Renal pelvis (tissue), 4 donors: ENCODE measurements around the gene ST6GALNAC2. TPM values are rescaled to one million over a fixed set of nuclear protein-coding genes. Genes with fewer than 3 reads are reported as not detected.
A peak's percentile ranks its signal among the peaks of the same experiment; 100 is the strongest.
"Not testable (repeated sequence)": the region's sequence is repeated elsewhere in the genome, so short reads cannot be mapped to it uniquely, and the experiment has no call there.

Experiments used
- DNase-seq: peaks from one replicate; pipeline ENCODE4 v3.0.0-alpha.2; 2013
- polyA plus RNA-seq, 3 donors: library from polyadenylated mRNA; unstranded; fragments of 120-200 nt; gene quantifications; one replicate each; pipeline ENCODE4 v1.2.1, GENCODE V29; 2013; ENCODE audit not compliant: insufficient read length in 3 of 3

ST6GALNAC2 gene
- polyA plus RNA-seq, 3 donors: 6.0 to 9.8 (median 9.2) TPM

DNA sequence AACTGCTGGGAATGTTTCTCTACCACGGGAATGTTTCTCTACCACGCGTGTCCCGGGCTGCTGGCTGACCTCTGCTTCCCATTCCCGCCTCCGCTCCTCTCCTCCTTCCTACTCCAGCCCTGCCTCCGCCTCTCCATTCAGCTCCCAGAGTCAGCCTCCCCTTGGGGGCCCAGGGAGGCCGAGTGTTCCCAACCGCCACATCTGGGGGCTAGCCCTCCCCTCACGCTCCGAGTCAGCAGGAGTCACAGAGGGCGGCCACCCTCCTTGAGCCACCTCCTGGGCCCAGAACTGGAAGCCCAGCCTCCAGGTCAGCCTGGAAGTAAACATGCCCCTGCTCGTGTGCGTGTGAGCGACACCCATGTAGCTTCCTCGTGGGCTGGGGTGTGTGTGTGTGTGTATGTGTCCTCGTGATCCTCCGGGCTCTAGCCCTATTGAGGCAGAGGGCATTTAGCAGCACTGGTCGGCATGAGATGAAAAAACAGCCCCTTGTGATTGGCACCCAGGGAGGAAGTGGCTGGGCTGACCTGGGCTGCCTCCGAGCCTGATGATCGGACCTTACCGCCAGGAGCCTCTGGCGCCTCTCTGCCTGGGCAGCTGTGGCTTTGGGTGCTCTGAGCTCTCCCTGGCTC lies 55.5 kb downstream of the ST6GALNAC2 start:
- DNase-seq: no peak

DNA sequence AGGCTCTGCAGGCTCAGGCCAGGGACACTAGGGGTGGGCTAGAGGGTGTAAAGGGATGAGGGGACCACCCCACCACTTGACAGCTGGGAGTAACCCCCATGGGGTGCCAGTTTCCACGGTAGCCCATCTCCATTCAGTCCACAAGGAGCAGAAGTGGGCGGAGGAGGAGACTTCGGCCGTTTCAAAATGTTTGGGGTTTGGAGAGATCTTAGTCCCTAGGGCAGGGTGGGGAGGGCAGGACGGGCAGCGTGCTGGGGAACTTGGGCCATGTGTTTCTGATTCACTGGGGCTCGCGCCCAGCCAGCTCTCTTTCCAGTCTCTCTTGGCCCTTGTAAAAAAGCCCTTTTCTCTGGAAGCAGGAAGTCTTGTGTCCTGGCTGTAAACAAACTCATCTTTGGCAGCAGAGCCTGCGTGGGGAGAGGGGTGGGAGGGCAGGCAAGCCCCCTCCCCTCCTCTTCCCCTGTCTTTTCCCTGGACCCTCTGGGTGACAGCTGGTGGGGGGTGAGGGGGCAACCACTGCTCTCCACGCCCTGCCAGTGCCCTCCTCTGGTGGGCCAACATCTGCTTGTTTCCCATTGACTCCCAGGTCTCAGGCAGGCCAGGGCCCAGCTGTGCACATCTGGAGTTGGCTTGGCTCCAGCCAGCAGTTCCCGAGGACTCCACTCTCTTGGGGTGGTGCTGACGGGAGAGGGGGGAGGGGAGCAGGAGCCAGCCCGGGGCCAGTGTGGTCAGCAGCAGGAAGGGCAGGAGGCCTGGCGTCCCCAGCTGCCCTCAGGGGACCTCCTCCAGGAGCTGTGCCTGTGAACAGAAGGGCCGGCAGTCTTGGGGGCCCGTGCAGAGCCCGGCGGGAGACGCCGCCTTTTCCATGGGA lies 56.2 kb downstream of the ST6GALNAC2 start:
- peak; percentile 83 for DNase-seq

DNA sequence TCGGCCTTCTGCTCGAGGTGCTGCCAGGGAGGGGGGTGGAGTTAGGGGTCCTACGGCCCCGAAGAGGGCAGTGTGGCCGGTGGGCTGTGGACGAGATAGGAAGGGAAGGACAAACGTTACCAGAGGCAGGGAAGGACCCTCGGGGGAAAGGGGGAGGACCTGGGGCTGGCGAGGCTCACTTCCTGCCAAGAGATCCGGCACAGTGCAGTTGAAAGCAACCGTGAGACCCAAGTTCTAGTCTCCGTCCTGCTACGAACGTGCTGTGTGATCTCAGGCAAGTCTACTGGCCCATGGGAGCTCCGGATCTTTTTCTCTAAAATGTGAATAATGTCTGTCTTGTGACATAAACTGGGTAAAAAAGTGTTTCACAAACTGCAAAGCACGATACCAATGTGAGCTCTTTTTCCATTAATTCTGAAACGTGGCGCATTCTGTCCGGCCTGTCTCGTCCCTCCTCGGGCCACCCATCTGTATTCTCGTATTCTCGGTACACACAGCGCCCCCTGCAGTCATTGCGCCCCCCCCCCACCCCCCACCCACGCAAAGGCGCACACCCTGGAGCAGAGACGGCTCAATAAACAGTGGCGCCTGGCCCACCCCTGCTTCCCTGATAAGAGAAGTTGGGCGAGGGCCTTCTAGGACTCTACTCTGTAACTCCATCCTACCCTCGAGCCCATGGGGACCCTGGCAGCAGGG lies 57.0 kb downstream of the ST6GALNAC2 start:
- no peak for DNase-seq

DNA sequence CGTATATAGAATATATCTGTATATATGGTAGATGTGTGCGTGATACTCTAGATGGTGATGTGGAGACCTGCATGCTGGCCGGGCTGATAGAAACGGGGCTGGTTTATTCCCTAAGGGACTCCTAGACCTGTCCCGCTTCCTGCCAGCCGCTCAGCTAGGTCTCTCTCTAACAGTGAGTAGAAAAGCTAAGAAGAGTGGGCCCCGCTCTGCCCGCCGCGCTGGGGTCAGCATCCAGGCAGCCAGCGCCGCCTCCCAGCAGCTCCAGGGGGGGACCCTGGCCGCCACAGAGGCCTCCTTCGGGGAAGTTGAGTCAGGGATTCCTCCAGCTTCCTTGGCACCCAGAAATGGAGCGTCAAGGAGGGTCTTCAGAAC lies 57.5 kb downstream of the ST6GALNAC2 start:
- DNase-seq: no peak

DNA sequence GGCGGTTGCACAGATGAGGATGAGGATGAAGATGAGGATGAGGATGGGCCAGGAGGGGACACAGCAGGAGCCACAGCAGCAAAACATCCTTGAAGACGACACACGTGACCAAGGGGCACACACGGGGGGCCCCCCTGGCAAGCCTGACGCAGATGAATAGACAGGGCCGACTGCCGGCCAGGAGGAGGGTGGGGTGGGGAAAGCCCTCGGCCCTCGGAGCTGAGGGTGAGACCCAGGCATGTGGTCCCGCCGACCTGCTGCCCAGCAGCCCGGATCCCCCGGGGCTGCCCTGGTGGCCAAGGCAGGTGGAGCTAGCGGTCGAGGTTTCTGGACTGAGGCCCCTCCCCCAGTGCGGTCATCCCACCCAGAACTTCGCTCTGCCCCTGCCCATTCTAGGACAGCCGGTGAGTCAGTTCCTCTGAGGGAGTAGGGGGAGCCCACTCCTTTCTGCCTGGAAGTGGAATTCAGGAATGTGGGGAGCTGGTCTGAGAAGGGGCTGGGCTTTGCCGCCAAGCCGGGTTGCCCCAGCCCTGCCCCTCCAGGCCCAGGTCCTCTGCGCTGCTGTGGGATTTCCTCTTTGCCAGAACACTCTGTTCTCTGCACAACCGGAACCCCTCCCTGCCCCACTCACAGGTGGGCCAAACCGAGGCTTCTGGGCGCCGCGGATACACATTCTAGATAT lies 58.1 kb downstream of the ST6GALNAC2 start:
- DNase-seq: peak; percentile 73

DNA sequence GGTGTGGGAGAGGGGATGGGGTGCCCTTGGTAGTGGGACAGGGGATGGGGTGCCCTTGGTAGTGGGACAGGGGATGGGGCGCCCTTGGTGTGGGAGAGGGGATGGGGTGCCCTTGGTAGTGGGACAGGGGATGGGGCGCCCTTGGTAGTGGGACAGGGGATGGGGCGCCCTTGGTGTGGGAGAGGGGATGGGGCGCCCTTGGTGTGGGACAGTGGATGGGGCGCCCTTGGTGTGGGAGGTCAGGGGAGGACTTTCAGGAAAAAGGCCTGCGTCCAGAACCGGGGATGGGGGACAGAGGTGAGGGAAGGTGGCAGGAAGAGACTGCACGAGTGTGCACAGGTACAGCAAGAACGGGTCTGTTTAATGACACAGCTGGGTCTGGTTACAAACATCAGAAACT lies 58.6 kb downstream of the ST6GALNAC2 start:
- DNase-seq: not testable (repeated sequence)

DNA sequence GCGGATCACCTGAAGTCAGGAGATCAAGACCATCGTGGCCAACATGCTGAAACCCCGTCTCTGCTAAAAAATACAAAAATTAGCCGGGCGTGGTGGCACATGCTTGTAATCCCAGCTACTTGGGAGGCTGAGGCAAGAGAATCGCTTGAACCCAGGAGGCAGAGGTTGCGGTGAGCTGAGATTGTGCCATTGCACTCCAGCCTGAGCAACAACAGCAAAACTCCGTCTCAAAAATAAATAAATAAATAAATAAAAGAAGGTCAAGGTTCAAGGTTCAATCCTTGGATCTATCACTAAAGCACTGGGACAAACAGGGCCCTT lies 60.2 kb downstream of the ST6GALNAC2 start:
- not testable (repeated sequence) for DNase-seq

DNA sequence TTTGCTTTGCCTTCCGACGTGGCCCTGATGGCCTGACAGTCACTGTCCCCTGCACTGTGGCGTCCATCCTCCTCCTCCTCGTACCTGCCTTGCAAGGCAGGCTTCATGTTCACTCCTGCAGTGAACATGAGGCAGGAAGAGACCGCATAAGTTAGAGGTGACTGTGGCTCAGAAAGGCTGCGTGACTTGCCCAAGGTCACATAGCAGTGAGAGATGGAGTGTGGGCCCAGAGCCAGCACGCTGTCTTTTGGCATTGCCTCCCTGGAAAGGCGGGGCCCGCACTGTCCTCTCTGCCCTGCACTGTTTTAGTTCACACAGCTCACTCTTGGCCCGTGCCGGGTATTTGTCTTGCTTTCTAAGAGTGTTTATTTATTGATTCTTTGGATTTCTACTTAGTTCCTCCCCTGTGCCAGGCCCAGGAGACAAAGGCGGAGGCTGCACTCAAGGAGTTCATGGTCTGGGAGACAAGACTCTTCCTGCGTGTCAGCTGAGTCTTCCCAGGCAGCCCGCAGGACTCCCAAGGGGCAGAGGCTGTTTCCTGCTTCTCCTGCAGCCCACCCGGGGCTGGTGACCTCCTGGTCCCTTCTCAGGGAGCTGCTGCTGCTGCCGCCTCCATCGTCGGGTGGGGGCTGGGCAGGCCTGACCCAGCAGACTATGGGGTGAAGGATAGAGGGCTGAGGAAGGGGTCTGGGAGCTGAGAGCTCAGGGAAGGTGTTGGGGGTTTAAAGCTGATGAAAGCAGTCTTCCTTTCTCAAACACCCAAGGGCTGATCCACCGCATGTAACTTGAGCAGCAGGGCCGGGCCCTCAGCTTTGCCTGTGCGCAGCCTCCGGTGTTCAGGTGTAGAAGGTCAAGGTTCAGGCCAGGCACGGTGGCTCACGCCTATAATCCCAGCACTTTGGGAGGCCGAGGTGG lies 60.8 kb downstream of the ST6GALNAC2 start:
- DNase-seq: no peak

DNA sequence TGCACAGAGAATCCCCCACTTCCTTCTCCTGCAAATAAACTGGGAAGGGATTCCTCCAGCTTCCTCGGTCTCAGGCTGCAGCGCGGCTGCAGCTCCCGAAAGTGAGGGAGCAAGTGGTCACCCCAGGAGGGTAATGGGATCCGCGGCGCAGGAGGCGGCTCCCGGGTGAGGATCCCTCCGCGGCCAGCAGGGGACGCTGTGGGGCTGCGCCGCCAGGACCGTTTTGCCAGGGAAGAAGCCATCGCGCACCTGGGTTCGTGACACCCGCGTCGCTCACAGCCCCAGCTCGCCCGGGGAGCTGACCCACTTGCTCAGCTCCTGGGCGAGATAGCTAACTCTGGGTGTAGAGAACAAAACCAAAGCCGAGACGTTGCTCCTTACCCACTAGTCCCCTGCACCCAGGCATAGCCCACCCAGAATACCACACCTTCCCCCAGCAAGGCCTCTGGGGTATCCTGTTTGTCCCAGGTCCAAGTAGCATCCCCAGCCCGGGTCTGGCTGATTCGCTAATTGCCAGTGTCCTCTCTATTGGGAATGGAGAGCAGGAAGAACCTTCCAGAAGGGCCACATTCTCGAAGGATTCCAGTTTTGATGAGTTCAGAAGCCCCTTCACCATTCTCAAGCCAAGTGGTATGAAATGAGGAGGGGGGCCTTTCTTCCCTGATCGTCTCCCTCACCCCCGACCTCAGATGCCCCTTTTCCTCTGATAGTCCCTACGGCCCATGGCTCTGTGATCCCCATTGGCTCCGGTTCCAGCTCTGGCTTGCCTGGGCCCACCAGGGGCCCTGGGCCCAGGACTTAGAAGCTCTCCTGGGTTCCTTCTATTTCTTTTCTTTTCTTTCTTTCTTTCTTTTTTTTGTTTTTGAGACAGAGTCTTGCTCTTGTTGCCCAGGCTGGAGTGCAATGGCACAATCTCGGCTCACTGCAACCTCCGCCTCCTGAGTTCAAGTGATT lies 62.3 kb downstream of the ST6GALNAC2 start:
- no peak for DNase-seq

DNA sequence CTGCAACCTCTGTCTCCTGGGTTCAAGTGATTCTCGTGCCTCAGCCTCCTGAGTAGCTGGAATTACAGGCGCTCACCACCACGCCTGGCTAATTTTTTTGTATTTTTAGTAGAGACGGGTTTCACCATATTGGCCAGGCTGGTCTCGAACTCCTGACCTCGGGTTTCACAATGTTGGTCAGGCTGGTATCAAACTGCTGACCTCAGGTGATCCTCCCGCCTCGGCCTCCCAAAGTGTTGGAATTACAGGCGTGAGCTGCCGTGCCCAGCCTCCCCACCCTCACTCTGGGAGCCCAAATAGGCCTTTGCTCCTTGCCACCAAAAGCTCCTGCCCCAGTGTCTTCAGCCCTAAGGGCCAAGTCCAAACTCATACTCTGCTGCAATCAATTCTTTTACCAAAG lies 64.0 kb downstream of the ST6GALNAC2 start:
- DNase-seq: not testable (repeated sequence)

DNA sequence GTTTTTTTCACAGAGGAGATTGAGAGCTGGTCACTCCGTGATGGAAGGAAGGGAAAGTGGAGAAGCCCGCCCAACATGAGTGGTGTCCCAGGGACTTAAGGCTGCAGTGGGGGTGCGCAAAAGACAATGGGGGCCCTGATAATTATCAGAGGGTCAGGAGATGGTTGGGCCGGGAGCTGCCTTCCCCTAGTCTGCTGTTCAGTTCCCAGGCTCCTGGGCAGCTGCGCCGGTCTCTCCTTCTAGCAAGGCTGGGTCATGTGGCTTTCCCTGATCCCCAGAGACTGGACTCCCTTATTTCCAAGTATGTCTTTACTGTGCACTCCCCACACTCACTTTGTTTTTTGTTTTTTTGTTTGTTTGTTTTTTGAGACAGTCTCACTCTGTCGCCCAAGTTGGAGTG lies 64.4 kb downstream of the ST6GALNAC2 start:
- DNase-seq: no peak

DNA sequence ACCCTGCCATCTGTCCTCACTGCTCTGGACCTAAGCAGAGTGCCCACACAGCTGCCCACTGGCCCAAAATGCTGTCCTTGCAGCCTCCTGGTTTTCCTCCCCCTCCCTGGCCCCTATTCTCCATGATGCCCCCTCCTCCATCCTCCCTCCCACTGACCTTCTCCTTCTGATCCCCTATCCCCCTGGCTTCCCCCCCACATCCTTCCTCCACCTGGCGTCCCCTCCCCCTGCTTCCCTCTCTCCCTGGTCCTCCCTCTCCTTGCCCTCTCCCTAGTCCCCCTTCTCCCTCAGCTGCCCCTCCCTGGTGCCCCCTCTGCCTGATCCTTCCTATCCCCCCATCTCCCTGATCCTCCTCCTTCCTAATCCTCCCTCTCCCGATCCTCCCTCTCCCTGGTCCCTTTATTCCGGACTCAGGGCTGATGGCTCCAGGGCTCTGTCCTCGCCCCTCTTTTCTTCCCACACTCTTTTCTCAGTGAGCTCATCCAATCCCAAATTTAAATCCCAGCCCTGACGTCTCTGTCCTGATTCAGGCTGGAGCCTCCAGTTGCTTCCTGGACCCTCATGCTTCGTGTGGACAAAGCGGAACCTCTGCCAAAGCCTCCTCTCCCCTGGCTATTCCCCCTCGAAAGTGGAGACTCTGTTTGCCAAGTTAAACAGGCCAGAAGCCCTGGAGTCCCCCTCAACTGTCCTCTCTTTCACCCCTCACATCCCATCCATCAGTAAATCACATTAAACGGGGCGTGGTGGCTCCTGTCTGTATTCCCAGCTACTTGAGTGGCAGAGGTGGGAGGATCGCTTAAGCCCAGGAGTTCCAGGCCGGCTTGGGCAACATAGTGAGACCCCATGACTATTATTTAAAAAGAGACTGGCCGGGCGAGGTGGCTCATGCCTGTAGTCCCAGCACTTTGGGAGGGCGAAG lies 66.4 kb downstream of the ST6GALNAC2 start:
- no peak for DNase-seq

DNA sequence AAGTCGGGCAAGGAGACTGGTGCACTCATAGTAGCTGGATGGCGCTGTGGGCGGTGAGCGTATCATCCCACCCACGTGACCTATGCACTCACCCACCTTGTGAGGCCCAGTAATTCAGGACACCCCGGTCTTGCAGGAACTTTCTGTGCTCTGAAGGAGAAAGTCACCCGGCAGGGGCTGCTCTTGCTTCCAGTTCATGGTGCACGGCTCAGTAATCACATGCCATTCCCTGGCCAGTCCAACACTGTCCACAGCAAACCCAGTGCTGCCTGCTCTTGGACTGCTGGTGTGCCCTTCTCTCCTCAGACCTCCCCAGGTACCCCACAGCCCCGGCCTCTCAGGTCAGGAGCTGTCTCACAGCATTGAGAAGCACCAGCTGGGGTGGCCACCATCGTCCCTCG lies 68.0 kb downstream of the ST6GALNAC2 start:
- DNase-seq: no peak

Other genes with a start within 250 kb of the ST6GALNAC2 start
- 10 to 100 TPM; 83.4 to 87.5 (median 84.3) TPM for gene PRPSAP1, start 231.9 kb downstream of the ST6GALNAC2 start, polyA plus RNA-seq
- 1 to 10 TPM; 2.7 to 4.9 (median 4.9) TPM for gene SPHK1, start 201.3 kb downstream of the ST6GALNAC2 start, polyA plus RNA-seq
- gene UBE2O, start 132.7 kb downstream of the ST6GALNAC2 start, polyA plus RNA-seq: 10 to 100 TPM; 27.2 to 30.6 (median 27.3) TPM
- under 1 TPM; 0.21 to 0.84 (median 0.35) TPM for gene AANAT, start 118.3 kb downstream of the ST6GALNAC2 start, polyA plus RNA-seq
- gene RHBDF2, start 84.4 kb downstream of the ST6GALNAC2 start, polyA plus RNA-seq: 1 to 10 TPM; 7.7 to 9.9 (median 9.1) TPM
- 10 to 100 TPM; 15.4 to 16.5 (median 16.4) TPM for gene CYGB, start 48.2 kb downstream of the ST6GALNAC2 start, polyA plus RNA-seq
- gene PRCD, start 45.8 kb downstream of the ST6GALNAC2 start, polyA plus RNA-seq: 1 to 10 TPM; 2.7 to 5.3 (median 4.6) TPM
- under 1 TPM; 0.23 to 0.99 (median 0.90) TPM for gene ST6GALNAC1, start 57.9 kb upstream of the ST6GALNAC2 start, polyA plus RNA-seq
- gene MXRA7, start 125.1 kb upstream of the ST6GALNAC2 start, polyA plus RNA-seq: 100 to 1,000 TPM in 1 of 3 donors, 10 to 100 TPM in 2; 91.0 to 117 (median 99.0) TPM
- 10 to 100 TPM; 23.4 to 26.7 (median 24.7) TPM for gene JMJD6, start 140.7 kb upstream of the ST6GALNAC2 start, polyA plus RNA-seq
- gene METTL23, start 141.0 kb upstream of the ST6GALNAC2 start, polyA plus RNA-seq: 10 to 100 TPM; 39.0 to 41.6 (median 40.0) TPM
- gene SRSF2, start 151.5 kb upstream of the ST6GALNAC2 start, polyA plus RNA-seq: 100 to 1,000 TPM; 337 to 388 (median 377) TPM
- 10 to 100 TPM; 20.6 to 33.3 (median 27.4) TPM for gene MFSD11, start 152.3 kb upstream of the ST6GALNAC2 start, polyA plus RNA-seq